ENCODE measurements around the gene ADK.

- TF ChIP-seq TAF1 (IDR thresholded peaks at IDR 0.05; ENCODE audit: borderline replicate concordance, insufficient read depth, low read length) (no peak), POLR2AphosphoS5 (IDR thresholded peaks at IDR 0.05; ENCODE audit: low read depth, low read length) (no peak), REST (IDR thresholded peaks at IDR 0.05; ENCODE audit: insufficient read depth in 1 of 2, low read depth in 2 of 2, low read length in 2 of 2) (no peak)
Measured at GRCh38 chr10:74674927-74675326, 523.9 kb downstream of the ADK start.
